ENCODE data around the gene NKG7. TPM values are rescaled to one million over a fixed set of nuclear protein-coding genes. Genes with fewer than 3 reads are reported as not detected.

The NKG7 gene
- total and polyA plus RNA-seq, 2 of the 13 experiments (the other 11 are each of a cell fraction or from before 2014, with no cell fraction given) = 0.40 TPM; not detected in 1

GRCh38 chr19:51364200-51365106, 8.0 kb downstream of the NKG7 start (continued):
- TF ChIP-seq ZNF691 (CRISPR knock-in tag; IDR thresholded peaks at IDR 0.05; ENCODE audit: borderline replicate concordance, low read depth) = no peak
- 0 out of 2 replicates have a peak, but pooled peaks have one; percentile 13 for TF ChIP-seq REL (CRISPR knock-in tag; conservative IDR thresholded peaks at IDR 0.05)
- TF ChIP-seq ZSCAN5A (CRISPR knock-in tag; IDR thresholded peaks at IDR 0.05; ENCODE audit: borderline replicate concordance) = 0 out of 2 replicates have a peak, but pooled peaks have one; percentile 9
- no peak for TF ChIP-seq PRMT3 (CRISPR knock-in tag; IDR thresholded peaks at IDR 0.05; ENCODE audit: borderline replicate concordance, low read depth)
- TF ChIP-seq RARA (CRISPR knock-in tag; IDR thresholded peaks at IDR 0.05) = peak; percentile 46; the same call in 1 of the 2 replicates
- TF ChIP-seq ZSCAN21 (CRISPR knock-in tag; IDR thresholded peaks at IDR 0.05; ENCODE audit: borderline replicate concordance) = 0 out of 2 replicates have a peak, but pooled peaks have one; percentile 12
- TF ChIP-seq RFXANK (CRISPR knock-in tag; IDR thresholded peaks at IDR 0.05) = no peak
- TF ChIP-seq BRCA1 (CRISPR knock-in tag; IDR thresholded peaks at IDR 0.05) = 0 out of 2 replicates have a peak, but pooled peaks have one; percentile 27
- TF ChIP-seq MLXIP (CRISPR knock-in tag; IDR thresholded peaks at IDR 0.05; ENCODE audit: borderline replicate concordance) = no peak
- peak; percentile 46; the same call in 1 of the 2 replicates for TF ChIP-seq MIXL1 (CRISPR knock-in tag; IDR thresholded peaks at IDR 0.05)
- 0 out of 2 replicates have a peak, but pooled peaks have one; percentile 18 for TF ChIP-seq ZNF280B (CRISPR knock-in tag; IDR thresholded peaks at IDR 0.05; ENCODE audit: borderline replicate concordance)
- peak; percentile 84 for TF ChIP-seq POLR2G (IDR thresholded peaks at IDR 0.05; ENCODE audit: low read depth, low read length)
- 0 out of 2 replicates have a peak, but pooled peaks have one; percentile 2 for TF ChIP-seq GATA4 (IDR thresholded peaks at IDR 0.05; ENCODE audit: borderline replicate concordance, low read depth)
- 0 out of 2 replicates have a peak, but pooled peaks have one; percentile 10 for TF ChIP-seq ARID2 (CRISPR knock-in tag; IDR thresholded peaks at IDR 0.05; ENCODE audit: borderline replicate concordance)
- TF ChIP-seq ZNF605 (CRISPR knock-in tag; IDR thresholded peaks at IDR 0.05) = peak; percentile 67; the same call in 1 of the 2 replicates
- TF ChIP-seq NCOR1 (IDR thresholded peaks at IDR 0.05; ENCODE audit: borderline replicate concordance, low read length) = no peak
- 0 out of 2 replicates have a peak, but pooled peaks have one; percentile 8 for TF ChIP-seq ZNF362 (CRISPR knock-in tag; IDR thresholded peaks at IDR 0.05; ENCODE audit: borderline replicate concordance)

Measured in HepG2 (cell line).